GM10266 (cell line): ENCODE measurements around the gene CTH.

Experiments
- DNase-seq: peaks from one replicate; pipeline ENCODE4 v3.0.0; 2012; ENCODE audit errors: extremely low spot score
- TF ChIP-seq, protein P1 (sequence below): IDR thresholded peaks from 2 replicates; pipeline ENCODE4 v1.5.1; 2012; ENCODE audit warnings: mild to moderate bottlenecking, low read depth; ENCODE audit not compliant: control insufficient read depth, insufficient read depth; ENCODE audit errors: missing control alignments

The CTH gene

DNA sequence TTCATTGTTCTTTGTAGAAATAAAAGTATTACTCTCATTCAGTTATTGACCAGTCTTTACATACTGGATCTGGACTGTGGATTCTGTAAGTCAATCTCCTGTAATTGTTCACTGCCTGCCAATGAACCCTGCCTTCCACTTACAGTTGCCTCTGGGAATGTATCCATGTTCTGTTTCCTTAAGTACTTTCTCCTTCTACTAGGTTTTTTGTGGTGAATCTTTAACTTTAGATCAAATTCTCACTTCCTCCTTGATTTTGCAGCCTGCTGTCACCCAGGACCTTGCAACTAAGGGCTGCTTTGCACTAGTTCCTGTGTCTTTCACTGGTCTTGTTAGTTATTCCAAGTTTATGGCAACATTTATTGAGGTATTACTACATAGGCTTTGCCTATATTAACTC, 28.4 kb upstream of the CTH start:
- no peak for DNase-seq
- TF ChIP-seq, protein P1, sequence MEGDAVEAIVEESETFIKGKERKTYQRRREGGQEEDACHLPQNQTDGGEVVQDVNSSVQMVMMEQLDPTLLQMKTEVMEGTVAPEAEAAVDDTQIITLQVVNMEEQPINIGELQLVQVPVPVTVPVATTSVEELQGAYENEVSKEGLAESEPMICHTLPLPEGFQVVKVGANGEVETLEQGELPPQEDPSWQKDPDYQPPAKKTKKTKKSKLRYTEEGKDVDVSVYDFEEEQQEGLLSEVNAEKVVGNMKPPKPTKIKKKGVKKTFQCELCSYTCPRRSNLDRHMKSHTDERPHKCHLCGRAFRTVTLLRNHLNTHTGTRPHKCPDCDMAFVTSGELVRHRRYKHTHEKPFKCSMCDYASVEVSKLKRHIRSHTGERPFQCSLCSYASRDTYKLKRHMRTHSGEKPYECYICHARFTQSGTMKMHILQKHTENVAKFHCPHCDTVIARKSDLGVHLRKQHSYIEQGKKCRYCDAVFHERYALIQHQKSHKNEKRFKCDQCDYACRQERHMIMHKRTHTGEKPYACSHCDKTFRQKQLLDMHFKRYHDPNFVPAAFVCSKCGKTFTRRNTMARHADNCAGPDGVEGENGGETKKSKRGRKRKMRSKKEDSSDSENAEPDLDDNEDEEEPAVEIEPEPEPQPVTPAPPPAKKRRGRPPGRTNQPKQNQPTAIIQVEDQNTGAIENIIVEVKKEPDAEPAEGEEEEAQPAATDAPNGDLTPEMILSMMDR, result no peak

DNA sequence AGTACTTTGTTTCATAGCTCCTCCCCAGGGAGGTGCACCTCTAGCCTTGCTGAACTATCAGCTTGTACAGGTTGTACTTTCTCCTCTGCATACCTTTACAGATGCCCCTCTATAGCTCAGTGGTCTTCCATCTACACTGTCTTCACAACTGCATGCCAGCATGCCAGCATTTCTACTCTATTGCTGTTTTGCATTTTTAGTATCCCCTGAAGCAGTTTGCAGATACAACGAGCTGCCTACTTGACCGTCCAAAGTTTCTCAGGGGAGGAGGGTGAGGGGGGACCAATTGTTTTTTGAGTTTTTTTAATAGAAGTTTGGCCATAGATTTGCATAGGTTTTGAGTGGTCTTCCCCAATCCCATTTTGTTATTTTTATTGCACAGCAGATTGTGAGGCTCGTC, 27.6 kb upstream of the CTH start:
- no peak for DNase-seq
- TF ChIP-seq, protein P1, result no peak

DNA sequence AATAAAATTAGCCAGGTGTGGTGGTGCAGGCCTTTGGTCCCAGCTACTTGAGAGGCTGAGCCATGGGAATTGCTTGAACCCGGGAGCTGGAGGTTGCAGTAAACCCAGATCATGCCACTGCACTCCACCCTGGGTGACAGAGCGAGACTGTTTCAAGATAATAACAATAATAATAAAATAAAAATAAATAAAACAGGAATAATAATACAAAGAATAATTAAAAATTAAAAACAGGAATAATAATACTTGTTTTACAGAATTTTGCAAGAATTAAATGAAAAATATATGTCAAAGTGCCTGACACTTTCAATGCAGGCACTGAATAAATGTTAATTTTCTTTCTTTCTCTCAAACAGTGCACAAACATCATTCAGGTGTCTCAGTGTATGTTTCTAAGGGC, 26.5 kb upstream of the CTH start:
- DNase-seq, result no peak
- TF ChIP-seq, protein P1, result no peak

DNA sequence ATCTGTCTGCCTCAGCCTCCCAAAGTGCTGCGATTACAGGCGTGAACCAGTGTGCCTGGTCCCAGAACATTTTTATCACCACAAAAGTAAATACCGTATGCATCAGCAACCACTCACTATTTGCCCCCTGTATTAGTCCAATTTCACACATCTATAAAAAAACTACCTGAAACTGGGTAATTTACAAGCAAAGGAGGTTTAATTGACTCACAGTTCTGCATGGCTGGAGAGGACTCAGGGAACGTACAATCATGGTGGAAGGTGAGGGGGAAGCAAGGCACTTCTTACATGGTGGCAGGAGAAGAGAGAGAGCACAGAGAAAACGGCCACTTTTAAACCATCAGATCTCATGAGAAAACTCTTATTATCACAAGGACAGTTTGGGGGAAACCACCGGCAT, 25.6 kb upstream of the CTH start:
- DNase-seq, result no peak
- TF ChIP-seq, protein P1, result no peak

DNA sequence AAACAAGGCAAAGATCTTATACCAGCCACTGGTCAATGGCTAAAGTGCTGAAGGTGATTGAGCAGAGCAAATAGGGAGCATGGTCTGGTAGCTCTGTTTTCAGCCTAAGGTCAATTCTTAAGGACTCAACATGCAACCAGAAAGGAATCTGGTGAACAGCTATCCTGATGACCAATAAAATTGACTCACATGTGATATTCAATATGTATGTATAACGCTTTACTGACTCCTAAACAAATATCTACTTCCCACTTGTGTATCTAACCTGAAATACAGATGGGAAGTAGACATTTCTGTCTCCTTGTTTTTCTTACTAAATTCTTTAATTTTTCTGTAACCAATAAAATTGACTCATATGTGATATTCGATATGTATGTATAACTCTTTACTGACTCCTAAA, 24.9 kb upstream of the CTH start:
- DNase-seq, result no peak
- TF ChIP-seq, protein P1, result no peak

DNA sequence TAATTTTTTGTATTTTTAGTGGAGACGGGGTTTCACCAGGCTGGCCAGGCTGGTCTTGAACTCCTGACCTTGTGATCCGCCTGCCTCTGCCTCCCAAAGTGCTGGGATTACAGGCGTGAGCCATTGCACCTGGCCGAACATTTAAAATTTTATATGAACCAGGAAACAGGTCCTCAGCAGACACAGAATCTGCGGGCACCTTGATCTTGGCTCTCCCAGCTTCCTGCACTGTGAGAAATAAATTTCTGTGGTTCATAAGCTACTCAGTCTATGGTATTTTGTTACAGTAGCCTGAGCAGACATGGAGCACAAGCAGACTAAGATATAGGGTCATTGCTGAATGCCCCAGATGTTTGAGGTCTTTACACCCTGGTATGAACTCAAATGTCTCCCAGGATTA, 23.6 kb upstream of the CTH start:
- no peak for DNase-seq
- TF ChIP-seq, protein P1, result no peak

DNA sequence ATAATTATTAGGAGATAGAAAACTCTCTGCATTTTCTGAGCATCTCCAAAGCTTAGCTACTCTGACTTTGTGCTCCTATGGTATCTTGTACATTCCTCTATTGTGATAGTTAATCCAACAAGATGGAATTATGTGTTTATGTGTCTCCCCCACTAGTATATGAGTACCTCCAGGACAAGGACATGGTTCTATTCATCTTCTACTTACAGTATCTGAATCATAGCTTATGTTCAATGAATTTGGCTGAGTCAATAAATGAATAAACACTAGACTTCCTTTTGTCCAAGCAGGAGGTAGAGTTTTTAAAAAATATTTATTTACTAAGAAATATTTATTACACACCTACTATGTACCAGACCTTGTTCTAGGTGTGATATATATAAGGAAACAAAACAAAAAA, 18.4 kb upstream of the CTH start:
- TF ChIP-seq, protein P1, result no peak
- no peak for DNase-seq
